ENCODE data around the gene HOXB2.
"Not testable (repeated sequence)": the region's sequence is repeated elsewhere in the genome, so short reads cannot be mapped to it uniquely, and the experiment has no call there.

HOXB2 gene

DNA sequence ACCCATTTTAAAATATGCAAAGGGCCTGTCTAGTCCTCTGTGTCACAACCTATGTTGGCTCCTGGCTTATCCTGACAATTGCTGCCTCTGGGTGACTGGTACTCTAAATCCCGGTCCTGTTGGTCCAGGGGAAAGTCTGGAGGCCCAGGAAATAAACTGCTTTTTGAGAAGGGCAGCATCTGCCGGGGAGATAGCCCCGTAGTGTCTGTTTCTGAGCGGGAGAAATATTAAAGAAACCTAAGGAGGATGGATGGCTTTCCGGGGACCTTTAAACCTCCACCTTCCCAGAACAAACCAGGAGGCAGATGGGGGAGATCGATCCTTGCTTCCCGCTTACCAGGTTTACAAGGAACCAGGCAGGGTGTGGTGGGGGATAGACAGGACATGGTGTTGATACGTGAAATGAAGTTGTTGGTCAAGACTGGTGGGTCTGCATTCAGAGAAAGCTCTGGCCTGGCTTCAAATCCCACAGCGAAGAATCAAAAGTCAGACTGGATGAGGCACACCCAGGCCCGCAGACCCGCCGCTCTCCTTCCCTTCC lies 3.8 kb downstream of the HOXB2 start:
- no peak for DNase-seq (ENCODE audit: low read depth)

DNA sequence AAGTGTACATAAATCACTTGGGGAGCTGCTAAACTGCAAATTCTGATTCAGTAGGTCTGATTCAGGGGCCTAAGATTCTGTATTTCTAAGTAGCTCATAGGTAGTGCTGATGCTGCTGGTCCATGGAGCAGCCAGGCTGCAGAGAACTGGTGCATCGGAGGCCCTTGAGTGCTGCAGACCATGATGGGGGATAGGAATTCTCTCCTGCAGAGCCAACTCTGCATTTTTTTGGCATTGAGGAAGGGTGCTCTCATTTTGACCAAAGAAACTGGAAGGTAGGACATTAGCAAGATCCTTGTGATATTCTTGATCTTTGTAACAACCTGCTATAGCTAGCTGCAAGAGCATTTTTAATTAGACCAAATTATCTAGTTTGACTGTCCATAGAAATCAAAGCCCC lies 4.7 kb downstream of the HOXB2 start:
- DNase-seq (ENCODE audit: low read depth), result no peak

DNA sequence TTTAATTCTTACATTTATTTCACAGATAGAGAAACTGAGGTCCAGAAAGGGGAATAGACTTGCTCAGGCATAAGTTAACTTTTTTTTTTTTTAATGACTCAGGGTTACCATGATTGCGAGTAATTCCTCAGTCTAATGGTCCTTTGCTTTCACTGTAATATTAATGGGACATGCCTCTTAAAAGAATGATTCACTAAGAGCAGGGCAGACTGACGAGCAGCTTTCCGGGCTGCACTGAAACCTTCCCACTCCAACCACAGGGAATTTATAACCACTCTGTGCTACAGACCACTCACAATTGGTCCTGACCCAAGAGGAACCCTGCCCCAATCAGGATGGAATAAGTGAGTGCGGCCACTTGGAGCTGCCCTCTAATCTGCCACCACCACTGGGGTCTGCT lies 5.7 kb downstream of the HOXB2 start:
- no peak for DNase-seq (ENCODE audit: low read depth)

DNA sequence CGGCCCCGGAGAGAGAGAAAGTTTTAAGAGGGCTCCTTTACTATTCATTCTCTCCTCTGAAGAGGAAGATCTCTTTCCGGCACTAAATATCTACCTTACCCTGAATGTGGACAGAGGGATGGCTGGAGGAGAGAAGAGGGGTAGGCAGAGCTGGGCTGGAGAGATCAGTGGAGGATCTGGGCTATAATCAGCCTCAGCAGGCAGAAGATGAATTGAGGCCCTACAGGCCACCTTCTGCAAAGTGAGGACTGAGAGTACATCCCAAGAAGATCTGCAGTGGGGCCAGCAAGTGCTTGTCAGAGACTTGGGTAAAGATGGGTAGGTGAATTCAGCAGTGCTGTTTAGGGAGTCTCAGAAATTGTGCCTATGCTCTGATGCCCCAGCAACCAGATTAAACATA lies 7.6 kb downstream of the HOXB2 start:
- no peak for DNase-seq (ENCODE audit: low read depth)

DNA sequence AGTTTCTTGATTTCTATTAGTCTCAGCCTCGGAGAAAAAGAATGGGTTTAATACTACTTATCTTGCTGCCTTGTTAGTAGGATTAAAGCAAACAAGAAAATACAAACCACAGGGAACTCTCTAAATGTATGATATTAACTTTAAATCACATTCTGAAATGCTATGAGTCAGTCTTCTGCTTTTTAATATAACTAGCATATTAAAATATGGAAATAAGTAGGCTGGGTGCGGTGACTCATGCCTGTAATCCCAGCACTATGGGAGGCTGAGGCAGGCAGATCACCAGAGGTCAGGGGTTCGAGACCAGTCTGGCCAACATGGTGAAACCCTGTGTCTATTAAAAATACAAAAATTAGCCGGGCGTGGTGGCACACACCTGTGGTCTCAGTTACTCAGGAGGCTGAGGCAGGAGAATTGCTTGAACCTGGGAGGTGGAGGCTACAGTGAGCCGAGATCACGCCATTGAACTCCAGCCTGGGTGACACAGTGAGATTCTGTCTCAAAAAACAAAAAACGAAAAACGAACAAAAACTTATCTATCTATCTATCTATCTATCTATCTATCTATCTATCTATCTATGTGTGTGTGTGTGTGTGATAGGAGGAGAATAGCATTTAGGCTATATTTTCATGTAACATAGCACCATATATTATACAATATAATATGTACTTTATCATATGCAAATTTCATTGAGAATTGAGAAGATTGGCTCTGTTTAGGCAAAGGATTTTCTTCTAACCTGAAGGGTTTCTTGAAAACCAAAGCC lies 8.9 kb downstream of the HOXB2 start:
- DNase-seq (ENCODE audit: low read depth), result not testable (repeated sequence)

DNA sequence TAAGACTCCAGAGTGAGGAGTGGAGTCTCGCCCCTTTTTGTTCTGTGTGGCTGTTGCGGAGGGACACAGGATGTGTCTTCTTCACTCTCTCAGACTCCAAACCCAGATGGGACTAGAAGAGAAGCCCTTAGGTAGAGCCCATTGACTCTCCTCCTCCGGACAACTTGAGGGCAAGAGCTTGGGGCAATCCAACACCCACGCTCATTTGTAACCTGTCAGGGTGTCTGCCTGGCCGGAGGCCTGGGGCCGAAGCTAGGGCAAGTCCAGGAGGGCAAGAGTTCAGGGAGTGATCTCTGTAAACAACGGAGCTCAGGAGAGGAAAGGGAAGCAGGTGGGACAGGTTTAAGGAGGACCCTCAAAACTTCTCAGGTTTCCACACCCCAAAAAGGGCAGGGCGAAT lies 12.6 kb downstream of the HOXB2 start:
- no peak for DNase-seq (ENCODE audit: low read depth)

DNA sequence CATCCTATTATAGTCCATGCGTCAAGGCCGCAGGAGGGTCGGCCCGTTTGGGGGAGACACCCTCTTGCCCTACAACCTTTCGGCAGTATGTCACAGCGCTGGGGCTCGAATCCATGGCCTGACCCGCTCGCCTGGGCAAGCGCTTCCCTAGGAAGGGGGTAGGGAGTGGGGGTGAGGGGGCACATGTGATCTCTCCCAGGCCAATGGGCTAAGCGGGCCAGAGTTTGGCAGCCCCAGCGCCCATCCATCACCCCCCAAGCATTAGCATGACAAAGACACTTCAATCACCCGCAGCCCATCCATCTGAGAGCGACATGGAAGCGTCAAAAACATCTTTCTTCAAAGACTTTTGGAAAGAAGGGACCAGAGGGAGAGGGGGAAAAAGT lies 14.0 kb downstream of the HOXB2 start, which contains the start of gene HOXB1:
Gene HOXB1 (minus strand): TSS at position 125 of the 386 bp plus-strand sequence. CDS start 107 bp downstream, at position 18.
- DNase-seq (ENCODE audit: low read depth), result no peak

DNA sequence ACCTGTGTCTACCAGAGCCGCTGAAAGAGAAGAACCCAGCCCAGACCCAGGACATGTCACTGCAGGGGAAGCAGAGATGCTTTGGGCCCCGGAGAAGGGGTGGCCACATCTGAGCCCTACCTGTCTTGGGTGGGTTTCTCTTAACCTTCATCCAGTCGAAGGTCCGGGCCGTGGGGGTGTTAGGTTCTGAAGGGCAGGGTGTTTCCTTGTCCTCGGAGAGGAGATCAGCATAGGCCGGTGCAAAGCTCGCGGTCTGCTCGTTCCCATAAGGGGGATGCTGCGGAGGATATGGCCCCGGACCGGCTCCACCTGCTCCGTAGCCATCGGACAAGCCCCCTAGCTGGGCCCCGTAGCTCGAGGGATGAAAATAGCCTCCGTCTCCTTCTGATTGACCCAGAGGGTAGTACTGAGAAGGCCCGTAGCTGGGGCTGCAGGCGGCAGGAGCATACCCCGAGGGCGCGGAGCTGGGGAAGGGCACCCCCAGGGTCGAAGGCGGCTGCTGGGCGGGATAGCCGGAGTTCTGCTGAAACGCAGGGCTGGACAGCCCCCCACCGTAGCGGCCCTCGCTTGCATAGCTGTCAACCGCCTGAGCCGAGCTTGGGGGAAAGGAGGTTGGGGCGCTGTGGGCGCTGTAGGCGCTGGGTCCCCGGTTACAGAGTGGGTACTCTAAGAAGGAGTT lies 14.6 kb downstream of the HOXB2 start:
- DNase-seq (ENCODE audit: low read depth), result no peak

DNA sequence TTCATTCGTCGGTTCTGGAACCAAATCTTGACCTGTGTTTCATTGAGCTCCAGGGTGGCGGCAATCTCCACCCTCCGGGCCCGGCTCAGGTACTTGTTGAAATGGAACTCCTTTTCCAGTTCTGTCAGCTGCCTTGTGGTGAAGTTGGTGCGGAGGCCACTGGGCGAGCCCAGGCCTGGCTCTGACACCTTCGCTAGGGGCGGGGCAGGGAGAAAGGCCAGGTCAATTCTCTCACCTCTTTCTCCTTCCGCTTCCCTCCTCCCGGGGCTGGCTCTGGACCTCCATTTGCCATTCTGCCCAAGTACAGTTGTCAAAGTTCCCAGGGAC lies 15.3 kb downstream of the HOXB2 start:
- no peak for DNase-seq (ENCODE audit: low read depth)

DNA sequence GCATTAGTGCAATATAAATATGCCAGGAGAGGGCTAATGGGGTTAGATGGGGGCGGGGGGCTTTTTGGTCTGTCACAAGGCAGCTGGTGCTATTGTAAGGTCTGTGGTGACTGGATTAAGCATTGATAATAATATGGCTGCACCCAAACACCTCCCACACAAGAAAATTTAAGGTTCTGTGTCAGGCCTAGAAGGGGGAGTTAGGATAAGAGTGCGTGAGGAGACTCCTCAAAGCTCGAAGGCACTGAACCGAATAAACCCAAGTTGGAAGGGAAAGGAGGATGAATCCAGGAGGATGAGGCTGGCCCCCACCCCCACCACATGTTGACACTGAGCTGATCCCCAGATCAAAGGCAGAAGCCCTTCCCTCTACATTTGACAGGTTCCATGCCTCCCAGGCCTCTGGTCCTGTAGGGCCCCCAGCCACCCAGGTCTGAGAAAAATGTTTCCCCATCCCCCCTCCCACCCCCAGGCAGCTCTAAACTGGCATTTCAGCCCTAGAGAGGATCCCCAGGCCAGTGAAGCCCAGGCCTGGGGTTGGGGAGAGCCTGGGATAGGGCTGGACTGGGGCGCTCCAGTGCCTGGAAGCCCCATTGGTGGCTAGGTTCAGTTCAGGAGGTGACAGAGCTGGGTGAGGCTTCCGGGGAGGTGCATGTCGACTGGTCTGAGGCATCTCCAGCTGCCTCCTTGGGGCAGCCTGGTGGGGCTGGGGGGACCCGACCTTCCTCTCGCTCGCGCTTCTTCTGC lies 15.8 kb downstream of the HOXB2 start:
- DNase-seq (ENCODE audit: low read depth), result no peak

DNA sequence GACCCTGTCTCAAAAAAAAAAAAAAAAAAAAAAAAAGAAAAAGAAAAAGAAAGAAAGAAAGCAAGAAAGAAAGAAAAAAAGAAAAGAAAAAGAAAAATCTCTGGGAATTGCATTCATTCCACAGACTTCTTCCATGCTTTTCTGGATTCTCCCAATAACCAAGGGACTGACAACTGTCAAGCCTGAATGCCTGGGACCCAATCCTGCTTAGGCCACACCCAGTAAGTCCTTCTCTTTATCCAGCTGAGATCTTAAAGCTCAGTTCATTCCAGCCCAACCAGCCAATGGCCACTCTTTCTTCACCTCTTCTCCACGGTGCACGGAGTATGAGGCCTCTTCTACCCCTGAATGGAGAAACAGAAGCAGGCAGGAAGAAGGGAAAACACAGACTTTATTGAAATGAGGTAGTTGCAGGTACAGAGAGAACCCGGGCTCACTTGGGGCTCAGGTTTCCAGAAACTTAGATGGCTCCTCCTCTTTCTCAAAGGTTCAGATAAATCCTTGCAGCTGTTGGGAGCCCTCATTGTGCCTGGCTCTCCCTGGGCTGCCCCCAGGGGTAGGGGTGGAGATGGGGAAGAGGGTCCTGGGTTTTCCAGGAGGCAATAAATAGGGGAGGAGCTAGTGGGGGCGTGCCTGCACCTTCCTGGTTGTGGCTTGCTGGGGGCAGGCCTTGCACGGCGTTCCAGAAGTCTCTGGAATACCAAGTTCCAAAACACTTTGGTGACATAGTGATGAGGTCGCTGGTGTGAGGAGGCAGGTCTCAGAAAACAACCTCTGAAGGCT lies 16.6 kb downstream of the HOXB2 start:
- no peak for DNase-seq (ENCODE audit: low read depth)

DNA sequence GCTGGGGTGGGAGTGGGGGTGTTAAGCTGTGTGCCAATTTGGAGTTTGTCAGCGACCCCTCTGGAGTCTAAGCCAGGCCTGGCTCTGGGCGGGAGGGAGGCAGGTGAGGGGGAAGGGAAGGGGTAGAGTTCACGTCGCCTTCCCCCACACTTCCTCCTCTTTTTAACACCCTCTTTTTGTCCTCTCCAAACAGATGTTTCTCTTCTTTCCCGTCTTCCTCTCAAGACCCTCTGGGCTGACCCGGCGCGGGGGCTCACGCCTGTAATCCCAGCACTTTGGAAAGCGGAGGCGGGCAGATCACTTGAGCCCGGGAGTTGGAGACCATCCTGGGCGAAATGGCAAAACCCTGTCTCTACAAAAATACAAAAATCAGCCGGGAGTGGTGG lies 17.4 kb downstream of the HOXB2 start:
- DNase-seq (ENCODE audit: low read depth), result no peak

DNA sequence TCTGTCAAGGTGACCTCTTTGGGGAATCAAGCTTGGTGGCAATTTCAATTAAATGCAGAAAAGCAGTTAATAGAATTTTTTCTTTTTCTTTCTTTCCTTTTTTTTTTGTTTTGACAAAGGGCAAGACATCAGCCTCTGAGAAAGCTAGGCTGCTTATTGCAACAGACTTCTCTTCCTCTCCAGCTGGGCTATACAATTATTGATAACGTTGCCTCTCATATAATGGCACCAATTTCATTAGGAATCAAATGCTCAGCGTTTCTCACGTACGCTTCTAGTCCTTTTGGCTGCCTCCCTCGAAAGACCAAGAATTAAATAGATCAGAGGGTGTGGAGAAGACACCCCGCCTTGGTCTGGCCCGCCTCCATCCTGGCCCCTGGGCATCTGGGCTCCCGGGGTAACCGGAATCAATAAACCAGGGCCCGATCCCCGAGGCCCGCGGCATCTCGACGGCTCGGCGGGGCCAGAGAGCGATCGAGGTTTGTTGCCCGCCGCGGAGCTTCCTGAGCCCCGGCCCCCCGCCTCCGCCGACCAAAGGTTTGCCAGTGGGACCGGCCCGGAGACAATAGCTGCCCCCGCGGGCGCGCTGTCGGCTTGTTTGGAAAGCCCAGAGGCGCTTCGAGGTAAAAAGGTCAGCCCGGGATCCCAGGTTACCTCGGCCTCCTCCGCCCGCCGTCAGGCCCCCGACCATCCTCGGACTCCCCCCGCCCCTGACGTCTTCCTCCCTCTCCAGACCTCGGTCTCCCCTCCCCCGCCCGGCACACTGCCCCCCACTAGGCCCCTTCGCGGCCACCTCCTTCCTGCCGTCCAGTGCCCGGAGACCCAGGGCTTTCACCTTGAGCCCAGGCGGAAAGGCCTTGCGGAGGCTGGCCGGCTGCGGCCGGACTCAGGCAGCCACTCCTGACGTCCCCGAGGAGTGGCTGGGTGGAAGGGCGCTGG lies 18.0 kb downstream of the HOXB2 start:
- DNase-seq (ENCODE audit: low read depth), result no peak

DNA sequence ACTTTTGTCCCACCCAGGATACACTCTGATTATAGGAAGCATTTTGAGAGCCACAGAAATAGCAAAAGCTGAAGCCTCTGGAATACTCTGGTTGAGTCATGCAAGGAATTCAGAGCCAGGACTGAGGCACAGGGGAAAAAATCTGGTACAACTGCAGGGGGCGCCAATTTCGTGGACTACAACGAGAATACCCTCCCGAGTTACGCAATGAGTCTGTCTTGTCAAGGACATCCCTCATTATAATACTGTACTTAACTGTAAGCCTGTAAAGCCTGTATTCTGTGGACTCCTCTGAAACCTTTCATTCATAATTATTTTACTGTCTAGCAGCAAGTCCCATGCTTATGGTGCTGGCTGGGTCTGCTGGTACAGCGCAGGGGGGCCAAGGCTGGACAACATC lies 21.9 kb downstream of the HOXB2 start:
- DNase-seq (ENCODE audit: low read depth), result no peak

DNA sequence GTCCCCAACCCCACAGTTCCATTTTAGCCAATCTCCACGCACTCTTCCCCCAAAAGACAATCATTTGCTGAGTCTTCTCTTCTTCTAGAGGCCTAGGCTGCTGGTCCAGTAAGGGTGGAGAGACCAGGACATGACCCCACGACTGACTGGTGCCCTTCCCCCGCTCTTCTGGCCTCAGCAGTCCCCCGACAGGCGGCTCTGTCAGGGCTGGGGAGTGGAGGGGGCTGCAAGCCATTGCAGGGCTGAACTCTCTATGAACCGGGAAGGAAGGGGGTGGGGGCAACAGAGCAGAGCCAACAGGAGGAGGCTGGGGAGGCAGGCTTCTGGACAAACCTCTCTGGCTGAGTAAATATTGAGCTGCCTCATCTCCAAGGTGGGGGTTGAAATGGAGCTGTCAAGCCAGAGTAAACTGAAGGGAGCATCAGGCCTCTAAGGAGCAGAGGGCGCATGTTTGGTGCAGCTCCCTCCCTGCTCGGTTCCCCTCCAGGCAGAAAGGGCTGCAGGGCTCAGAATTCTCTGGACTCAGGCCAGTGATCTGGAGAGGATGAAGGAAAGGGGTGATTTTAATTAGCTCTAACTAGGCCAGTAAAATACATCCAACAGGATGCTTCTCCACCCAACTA lies 22.8 kb downstream of the HOXB2 start:
- DNase-seq (ENCODE audit: low read depth), result no peak

DNA sequence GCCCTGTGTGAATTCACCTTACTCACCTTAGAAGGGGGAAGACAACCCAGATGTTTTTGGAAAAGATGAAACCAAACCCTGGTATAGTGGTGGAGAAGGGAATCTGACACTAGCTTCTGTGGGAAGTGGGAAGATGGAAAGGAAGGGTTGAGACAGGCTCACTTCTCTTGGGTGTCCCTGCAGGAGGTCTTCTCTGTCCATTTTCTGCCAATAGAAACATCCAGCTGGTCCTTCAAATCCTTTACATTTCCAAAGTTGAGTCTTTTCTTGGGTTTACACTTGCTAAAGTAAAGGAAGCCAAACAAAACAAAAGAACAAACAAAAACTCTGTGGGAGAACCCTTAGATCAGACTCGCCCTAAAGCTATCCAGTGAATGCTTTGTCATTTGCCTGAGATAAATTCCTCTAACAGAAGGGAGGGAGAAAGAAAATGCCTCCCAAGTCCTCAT lies 24.3 kb downstream of the HOXB2 start:
- DNase-seq (ENCODE audit: low read depth), result no peak

DNA sequence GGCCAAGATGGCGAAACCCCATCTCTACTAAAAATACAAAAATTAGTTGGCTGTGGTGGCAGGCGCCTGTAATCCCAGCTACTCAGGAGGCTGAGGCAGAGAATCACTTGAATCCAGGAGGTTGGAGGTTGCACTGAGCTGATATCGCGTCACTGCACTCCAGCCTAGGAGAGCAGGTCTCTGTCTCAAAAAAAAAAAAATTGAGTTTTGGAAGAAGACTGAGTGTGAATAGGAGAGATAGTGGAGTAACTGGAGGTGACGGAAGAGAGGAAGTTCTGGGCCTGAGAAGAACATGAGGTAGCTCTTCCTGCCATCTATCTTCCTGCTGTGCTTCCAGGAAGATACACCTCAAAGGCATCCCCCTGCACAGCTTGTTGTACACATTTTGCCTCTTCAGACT lies 25.5 kb downstream of the HOXB2 start:
- DNase-seq (ENCODE audit: low read depth), result no peak

DNA sequence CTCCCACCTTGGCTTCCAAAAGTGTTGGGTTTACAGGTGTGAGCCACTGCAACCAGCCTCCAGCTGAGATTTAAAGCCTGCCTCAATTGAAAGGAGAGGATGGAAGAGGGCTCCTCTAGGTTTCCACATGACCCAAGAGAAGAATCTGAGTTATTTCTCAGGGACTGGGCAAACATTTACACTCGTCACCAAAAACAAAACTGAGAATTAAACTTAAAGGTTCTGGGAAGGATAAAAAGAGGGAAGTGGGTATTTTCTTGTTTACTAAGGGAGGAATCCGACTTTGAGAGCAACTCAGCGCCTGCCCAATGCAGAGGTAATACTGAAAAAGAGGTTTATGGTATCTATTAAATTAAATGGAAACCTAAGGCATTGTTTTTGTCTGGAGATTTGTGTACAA lies 27.4 kb downstream of the HOXB2 start:
- no peak for DNase-seq (ENCODE audit: low read depth)

DNA sequence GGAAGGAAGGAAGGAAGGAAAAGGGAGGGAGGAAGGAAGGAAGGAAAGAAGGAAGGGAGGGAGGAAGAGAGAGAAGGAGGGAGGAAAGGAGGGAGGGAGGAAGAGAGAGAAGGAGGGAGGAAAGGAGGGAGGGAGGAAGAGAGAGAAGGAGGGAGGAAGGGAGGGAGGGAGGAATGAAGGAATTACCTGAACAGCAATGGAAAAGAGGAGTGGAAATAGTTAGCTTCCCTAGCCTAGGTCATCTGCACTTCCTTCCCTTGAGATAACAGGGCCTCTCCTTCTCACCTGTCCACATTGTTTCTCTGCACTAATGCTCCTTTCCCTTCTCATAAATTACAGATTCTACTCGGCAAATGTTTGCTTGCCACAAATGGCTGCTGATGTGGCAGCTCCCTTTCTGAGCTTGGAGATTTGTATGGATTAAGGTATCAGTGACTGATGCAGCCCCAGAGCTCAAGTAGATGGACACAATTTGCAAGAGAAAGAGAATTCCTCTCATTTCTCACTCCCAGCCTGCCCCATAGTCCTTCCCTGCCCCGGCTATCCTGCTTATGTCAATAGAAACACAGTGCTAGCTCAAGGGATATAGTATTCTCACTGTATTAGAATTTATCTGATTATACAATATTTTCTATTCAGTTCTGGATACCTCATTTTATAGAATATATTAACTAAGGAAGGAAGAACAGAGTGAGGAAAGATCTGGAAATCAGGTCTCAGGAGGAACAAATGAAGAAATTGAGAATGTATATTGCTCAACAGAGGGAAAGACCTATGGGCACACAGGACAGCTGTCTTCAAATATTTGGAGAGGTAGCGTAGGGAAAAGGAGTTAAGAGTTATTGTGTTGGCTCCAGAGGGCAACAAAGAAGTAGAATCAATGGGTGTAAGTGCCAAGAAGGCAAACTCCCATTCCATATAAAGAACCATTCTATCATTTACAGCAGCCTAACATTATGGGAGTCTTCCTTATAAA lies 28.7 kb downstream of the HOXB2 start:
- DNase-seq (ENCODE audit: low read depth), result no peak
